ENCODE data around the gene XRCC2.

GRCh38 chr7:152636441-152636840, 39.5 kb downstream of the XRCC2 start:
- TF ChIP-seq CTCF (IDR thresholded peaks at IDR 0.05; ENCODE audit: control extremely low read depth in 1 of 3, insufficient read depth in 1 of 3, low read depth in 1 of 3, low read length in 3 of 3) (no peak), POLR2A (IDR thresholded peaks at IDR 0.05; ENCODE audit: control extremely low read depth in 1 of 2, low read depth in 2 of 2, low read length in 2 of 2) (no peak), EP300 (IDR thresholded peaks at IDR 0.05; ENCODE audit: borderline replicate concordance in 1 of 2, low read depth in 2 of 2, low read length in 2 of 2) (no peak), JUND (IDR thresholded peaks at IDR 0.05; ENCODE audit: low read length) (no peak), BRCA1 (IDR thresholded peaks at IDR 0.05; ENCODE audit: low read depth, low read length) (no peak), RFX5 (IDR thresholded peaks at IDR 0.05; ENCODE audit: borderline replicate concordance, low read depth, low read length) (no peak), BCL11A (IDR thresholded peaks at IDR 0.05; ENCODE audit: low read depth in 2 of 2, low read length in 2 of 2) (no peak), GABPA (IDR thresholded peaks at IDR 0.05; ENCODE audit: borderline replicate concordance, insufficient read depth, low read length) (no peak), MAX (IDR thresholded peaks at IDR 0.05) (no peak)

Data from H1 (cell line).